Peyer's patch (tissue), 4 donors: ENCODE results near the gene TUB.

ENCODE experiments used
- CTCF ChIP-seq, 6 experiments: fragments of 450-650 bp in 4 of 6; fragments of 200-600 bp in 2 of 6; sonication (generic) in 1 of 6; IDR thresholded peaks; one replicate each; pipeline ENCODE4 v1.5.1; 2017 to 2019; ENCODE audit warnings: antibody characterized with exemption in 6 of 6, mild to moderate bottlenecking in 3 of 6, moderate library complexity in 1 of 6
- POLR2A ChIP-seq, 2 donors: fragments of 450-650 bp; IDR thresholded peaks; one replicate each; pipeline ENCODE4 v1.5.1; 2017; ENCODE audit warnings: antibody characterized with exemption in 2 of 2, mild to moderate bottlenecking in 2 of 2, moderate library complexity in 2 of 2

- TF ChIP-seq CTCF (IDR thresholded peaks at IDR 0.05) (no peak), POLR2A (IDR thresholded peaks at IDR 0.05) (no peak)
Measured at GRCh38 chr11:8100158-8100557, 19.1 kb downstream of the TUB start.
